Keratinocyte (primary cell): ENCODE data around the gene CNTNAP5.

Source experiments
- CTCF ChIP-seq, 3 experiments: IDR thresholded peaks in 1 of 3; conservative IDR thresholded peaks in 1 of 3; optimal IDR thresholded peaks in 1 of 3; 2 replicates in 2 of 3; 3 replicates in 1 of 3; pipeline versions ENCODE3 to v1.5.1; 2011; ENCODE audit warnings: low read length in 3 of 3, mild to moderate bottlenecking in 3 of 3, moderate library complexity in 2 of 3, control low read depth in 1 of 3, inconsistent platforms in 1 of 3; ENCODE audit not compliant: insufficient read depth in 2 of 3; ENCODE audit errors: extremely low read depth in 1 of 3
- EZH2 ChIP-seq: IDR thresholded peaks from one replicate; pipeline ENCODE4 v1.6.1; 2012; ENCODE audit warnings: inconsistent platforms, mild to moderate bottlenecking, low read length, moderate library complexity

GRCh38 chr2:124151691-124152090 is 126.6 kb downstream of the CNTNAP5 start:
- TF ChIP-seq CTCF (optimal IDR thresholded peaks at IDR 0.05 in 1 of 3, IDR thresholded peaks at IDR 0.05 in 1 of 3, conservative IDR thresholded peaks at IDR 0.05 in 1 of 3; ENCODE audit: extremely low read depth in 1 of 3, insufficient read depth in 2 of 3, low read length in 3 of 3) (no peak), EZH2 (no peak)
